ENCODE data around the gene CKS2. TPM values are rescaled to one million over a fixed set of nuclear protein-coding genes. Genes with fewer than 3 reads are reported as not detected.

CKS2 gene
- total RNA-seq, 1 experiment from 2014 or later: 380 TPM

DNA sequence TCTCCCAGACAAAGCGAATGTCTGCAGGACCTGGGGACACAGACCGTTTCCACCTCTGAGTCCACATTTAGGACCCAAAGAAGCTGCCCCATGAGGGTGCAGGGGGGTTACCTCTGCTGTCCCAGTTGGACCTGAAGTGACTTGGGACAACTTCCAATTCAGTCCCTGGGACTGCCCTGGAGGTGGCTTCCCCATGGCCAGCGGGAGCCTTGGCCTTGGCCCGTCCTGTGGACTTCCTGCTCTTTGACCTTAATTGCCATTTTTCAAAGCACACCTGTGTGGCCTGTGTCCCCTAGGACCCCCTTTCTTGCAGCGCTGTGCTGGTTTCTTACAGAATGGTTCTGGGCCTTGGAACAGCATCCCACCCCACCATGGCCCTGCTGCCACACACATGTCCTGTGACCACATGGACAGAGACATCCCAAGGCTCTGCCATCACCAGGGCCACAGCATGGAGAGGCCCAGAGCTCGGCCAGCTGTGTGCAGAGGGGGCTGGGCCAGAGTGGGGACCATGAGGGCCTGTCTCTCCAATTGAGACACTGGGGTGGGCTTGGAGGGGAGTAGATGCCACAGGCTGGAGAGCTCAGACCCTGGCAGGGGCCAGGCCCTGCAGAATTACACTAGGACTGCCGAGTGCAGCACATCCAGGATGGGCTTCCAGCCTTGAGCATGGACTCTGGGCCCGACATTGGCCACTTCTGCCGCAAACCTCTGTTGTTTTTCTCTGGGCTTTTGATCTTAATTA, 53.1 kb downstream of the CKS2 start:
- DNase-seq (ENCODE audit: low read depth): no peak

DNA sequence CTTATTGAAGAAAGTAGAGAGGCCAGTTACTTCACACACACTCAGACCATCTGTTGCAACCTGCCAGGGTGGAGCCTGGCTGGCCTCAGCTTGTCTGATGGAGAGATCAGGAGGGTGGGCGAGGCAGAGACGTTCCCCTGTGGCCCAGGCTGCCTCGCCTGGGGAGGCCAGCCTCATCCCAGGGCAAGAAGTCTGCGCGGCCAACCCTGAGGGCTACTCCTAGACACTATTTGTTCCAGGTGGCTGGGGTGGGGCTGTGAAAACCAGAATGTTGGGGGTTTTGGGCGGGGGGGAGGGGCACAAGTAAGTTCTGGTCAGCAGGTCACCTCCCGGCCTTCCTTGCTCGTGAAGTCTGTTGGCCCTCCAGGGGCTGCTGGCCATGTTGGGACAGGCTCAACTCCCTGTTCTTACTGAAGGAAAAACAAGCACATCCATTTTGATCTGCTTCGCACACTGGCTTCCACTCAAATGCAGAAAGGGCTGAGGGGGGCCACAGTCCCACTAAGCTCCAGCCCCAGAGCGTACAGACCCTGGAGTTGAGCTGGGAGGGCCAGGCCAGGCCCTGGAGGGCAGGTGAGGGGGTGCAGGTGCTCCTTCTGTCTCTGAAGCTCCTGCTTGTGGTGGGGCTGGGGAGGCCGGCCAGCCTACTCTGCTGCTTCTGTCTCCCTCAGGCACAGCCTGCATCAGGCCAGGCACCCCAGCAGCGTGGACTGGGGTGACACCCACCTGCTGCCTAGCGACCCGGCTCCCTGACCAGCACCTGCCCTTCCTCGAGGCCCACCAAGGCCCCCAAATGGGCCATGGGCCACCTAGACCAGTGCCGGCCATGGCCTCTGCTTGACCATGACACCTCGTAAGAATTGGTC, 53.9 kb downstream of the CKS2 start:
- no peak for DNase-seq (ENCODE audit: low read depth)

DNA sequence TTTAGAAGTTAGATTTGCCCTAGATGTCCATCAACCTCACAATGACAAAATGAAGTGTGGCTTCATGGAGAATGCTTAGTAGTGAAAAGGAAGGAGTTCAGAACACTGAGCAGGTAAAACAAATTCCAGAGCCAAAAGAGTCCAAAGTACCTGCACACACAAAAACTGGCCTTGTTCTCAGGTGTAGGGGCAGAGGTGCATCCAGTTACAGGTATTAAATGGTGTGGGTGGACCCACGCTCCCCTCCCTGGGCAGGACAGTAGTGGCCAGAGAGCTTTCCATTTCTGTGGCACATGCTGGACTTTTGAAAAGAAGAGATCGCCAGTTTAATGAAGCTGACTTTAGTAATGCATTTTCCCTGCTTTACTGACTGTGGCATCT, 54.5 kb downstream of the CKS2 start:
- no peak for DNase-seq (ENCODE audit: low read depth)

Small RNA genes within 50 kb of the gene (small RNA-seq; reads per million reads assigned to genes)
- not detected for gene MIR3153

Other genes starting within 250 kb of the CKS2 start
- 0.03 TPM in 2 replicates for gene SHC3, start 132.4 kb upstream of the CKS2 start, total RNA-seq (2014; rRNA removed; shearing (Covaris generic))
- gene SECISBP2, start 7.3 kb downstream of the CKS2 start, total RNA-seq (2014; rRNA removed; shearing (Covaris generic)): 21.8 and 24.2 TPM in 2 replicates
- 5.0 and 10.5 TPM in 2 replicates for gene SEMA4D, start 186.9 kb downstream of the CKS2 start, total RNA-seq (2014; rRNA removed; shearing (Covaris generic))

All from HT1080 (cell line).